GM21825 (cell line): ENCODE results near the gene MBL2.

Experiments used
- ATAC-seq: cut with Tn5 transposase; IDR thresholded peaks from one replicate; pipeline ENCODE4 v1.9.1; 2021; ENCODE audit warnings: mild to moderate bottlenecking, moderate library complexity; ENCODE audit not compliant: unreplicated experiment

Gene MBL2

DNA sequence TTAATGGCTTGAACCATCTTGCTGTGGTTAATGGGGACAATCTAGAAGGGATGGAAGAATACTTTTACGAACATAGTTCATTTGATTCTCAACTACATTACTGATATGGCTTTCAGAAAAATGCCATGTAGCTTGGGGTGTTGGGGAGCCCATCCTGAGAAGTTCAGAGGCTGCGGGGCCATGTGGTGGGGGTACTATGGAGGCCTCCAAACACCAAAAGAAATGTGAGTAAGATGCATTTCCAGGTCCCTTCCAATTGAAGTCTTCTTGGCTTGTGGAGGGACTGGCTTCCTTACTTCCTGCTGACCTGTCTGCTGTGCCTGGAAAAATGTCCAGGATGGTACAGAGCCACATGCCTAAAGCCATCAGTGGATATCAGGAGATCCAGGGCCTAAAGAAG is 1.6 kb upstream of the MBL2 start:
- no peak for ATAC-seq

GRCh38 chr10:52771534-52772445 is 794 bp downstream of the MBL2 start:
- no peak for ATAC-seq

DNA sequence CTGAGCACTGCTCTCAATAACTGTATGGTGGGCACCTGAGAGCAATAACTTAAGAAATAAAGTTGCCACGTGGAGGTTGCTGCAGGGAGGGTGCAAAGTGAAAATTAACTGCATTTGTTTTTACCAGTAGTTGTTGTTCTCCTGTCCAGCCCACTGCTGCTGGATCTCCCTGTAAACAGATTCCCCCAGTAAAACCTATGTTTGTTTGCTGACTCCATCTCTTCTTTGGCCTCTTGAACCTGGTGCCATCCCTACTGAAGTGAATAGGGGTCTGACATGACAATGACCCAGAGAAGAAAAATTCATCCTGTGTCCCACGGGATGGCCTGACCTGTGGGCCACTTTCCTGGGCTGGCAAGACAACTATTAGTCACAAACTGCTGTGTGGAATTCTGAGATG is 1.7 kb downstream of the MBL2 start:
- ATAC-seq = no peak

DNA sequence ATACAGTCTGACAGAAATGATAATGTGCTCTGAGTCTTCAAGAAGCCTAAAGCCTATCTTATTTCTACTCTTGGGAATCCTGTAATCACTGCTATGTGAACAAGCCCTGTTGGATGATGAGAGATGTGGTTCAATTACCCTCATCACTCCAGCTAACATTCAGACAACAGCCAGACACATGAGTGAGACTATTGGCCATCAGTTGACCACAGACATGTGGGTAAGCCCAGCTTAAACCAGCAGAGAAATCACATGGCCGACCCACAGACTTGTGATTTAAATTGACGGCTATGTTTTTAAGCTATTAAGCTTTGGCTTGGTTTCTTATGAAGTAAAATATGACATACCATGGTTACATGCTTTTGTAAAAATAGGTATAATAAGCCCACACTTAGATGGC is 2.6 kb downstream of the MBL2 start:
- no peak for ATAC-seq

- no peak for ATAC-seq
Measured at GRCh38 chr10:52768001-52768532, 4.5 kb downstream of the MBL2 start.

- no peak for ATAC-seq
Measured at GRCh38 chr10:52762088-52762487, 10.5 kb downstream of the MBL2 start.

DNA sequence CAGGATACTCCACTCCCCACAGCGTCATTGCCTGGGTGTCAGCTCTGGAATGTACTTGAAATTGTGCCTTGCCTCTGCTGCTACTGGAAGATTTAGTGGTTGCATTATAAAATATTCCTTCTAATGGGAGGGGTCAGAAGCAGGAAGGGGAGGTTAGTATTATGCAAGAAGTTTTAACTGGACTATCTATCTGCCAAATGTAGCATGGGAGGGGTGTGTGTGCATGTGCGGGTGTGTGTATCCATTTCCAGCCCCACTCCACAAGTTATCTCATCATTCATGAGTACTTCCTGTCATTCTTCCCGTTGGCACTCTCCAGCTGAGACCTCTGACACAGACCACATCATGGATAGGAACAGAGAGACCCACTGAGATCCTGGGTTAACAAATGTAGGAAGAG is 13.4 kb downstream of the MBL2 start:
- no peak for ATAC-seq

- no peak for ATAC-seq
Measured at GRCh38 chr10:52758406-52758805, 14.2 kb downstream of the MBL2 start.

GRCh38 chr10:52757773-52758172 is 14.8 kb downstream of the MBL2 start:
- no peak for ATAC-seq

DNA sequence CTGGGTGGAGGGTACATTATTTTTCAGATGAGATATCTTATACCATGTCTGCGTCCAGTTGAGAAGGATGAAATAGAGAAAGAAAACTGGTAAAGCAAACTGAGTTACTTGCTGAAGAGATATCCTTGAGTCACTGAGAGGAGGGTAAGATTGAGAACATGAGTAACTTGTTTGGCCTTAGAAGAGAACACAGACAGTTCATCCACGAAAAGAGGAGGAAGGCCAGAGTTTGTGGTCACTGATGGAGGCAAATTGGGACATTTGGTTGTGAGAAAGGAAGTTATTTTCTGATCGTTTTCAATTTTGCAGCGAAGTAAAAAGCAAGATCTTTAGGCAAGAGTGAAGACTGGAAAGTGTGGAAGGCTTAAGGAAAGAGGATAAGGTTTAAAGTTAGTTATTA is 15.6 kb downstream of the MBL2 start:
- ATAC-seq = no peak

DNA sequence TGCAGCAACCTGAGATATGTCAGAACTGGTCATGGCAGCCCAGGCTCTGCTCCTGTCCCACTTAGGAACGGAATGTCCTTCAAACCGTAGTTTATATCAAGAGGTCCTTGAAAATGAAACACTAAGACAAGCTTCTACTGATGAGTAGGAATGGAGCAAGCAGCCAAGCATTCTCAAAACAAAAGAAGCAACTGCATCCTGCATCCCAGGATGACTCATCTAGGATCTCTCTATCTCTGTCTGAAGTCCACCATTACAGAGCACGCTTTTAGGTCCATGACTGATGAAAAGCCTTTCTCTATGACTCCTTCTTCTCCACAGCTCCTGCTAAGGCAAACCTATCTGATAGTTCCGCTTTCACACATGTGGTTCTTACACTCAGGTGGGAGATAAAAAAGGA is 16.3 kb downstream of the MBL2 start:
- ATAC-seq = no peak

DNA sequence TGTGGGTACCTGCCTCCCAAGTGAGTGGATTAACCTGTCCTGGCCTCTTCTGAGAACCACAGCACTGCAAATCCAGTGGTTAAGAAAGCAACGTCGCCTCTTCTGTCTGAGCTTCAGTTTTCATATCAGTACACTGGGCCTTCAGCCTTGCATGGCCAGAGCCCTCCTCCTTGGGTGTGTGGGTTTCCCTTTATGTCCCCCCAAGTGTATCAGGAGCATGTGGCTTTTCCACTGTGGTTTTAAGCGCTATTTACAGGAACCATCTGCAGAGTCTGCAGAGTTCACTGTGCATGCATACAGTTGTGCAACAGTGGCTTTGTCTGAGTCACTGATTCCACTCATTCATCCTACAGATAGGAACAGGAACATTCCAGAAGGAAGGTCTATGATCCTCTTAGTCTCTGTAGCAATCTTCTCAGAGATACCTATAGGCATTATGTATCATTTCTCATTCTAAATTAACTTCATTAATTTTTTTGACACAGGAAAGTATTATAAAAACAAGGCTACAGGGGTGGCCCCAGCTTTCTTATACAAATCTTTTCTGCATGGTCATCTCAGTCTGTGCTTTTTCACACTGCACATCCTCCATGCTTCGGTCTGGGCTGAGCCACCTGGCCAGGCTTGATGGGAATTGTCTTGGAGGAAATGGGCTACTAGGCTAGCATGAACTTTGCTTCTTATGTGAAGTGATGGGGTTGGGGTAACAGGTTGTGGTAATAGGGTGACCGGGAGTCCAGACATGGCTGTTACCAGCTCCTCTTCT is 17.1 kb downstream of the MBL2 start:
- ATAC-seq = no peak

GRCh38 chr10:52752801-52753445 is 19.7 kb downstream of the MBL2 start:
- ATAC-seq = no peak

DNA sequence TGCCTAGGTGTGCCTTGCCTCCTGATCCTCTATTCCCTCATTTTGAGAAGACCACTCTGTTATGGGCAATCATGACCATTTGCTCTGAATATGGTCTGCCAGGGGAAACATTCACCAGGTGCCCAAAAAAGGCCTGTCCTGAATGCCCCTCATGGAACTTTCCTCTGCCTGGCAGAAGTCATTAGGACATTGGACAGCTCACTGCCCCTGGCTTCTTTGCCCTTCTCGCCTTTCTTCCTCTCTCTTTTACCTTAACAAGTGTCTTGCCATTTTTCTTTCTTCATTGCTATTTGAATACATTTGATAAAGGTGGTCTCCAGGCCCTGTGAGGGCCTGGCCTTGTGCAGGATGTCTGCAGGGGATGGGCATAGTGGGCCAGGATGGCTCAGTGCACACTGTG is 20.3 kb downstream of the MBL2 start:
- no peak for ATAC-seq

GRCh38 chr10:52751337-52751736 is 21.2 kb downstream of the MBL2 start:
- no peak for ATAC-seq

GRCh38 chr10:52750629-52751028 is 22.0 kb downstream of the MBL2 start:
- ATAC-seq = no peak

- ATAC-seq = no peak
Measured at GRCh38 chr10:52747694-52748093, 24.9 kb downstream of the MBL2 start.

- no peak for ATAC-seq
Measured at GRCh38 chr10:52746169-52746568, 26.4 kb downstream of the MBL2 start.

DNA sequence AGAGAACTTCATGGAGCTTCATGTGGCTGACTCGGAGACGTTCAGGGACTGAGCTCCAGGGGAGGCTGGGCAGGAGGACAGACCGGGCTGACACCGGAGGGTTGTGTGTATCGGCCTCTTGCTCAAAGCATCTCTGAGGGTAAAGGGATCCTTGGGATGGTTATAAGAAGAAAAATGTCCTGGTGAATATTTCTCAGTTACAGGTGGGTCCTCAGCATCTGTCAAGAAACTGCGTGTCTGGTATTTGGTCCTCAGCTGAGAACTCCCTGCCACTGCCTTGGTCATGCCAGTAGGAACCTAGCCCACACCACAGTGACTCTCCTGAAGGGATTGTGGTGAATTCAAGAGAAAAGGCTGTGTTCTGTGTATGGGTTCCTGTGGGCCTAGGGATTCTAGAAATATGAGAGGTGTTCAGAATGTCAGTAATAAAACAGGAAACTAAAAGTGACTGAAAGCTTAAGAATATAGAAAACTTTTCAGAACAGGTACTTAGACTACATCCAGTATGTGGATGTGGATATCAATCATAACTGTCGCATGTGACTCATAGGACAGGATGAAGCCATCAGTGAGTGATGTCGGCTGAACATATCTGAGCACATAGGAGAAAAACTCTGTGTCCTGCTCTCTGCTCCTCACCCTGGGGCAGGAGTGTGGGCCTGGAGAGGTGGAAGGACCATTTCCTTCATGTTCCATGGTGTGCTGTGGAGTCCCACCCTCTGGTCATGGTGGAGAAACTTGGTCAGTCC is 28.4 kb downstream of the MBL2 start:
- ATAC-seq = no peak

GRCh38 chr10:52742731-52743130 is 29.9 kb downstream of the MBL2 start:
- ATAC-seq = no peak

DNA sequence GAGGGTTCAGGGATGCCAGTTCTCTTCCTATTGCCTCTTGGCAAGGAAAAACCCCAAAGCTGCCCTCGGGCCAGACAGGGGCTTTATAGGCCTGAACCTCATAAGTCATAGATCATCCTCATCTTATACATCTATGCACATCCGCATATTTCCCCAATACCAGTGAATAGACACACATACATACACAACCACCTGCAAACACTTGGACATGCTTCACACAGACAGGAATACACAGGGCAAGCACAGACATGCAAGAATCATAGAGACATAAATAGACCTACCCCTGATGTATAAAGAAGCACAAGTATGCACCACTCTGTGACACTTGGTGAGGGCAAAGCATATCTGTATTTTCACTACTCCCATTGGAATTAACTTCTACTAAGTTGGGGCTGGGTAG is 30.7 kb downstream of the MBL2 start:
- ATAC-seq = no peak
